DND-41 (cell line): ENCODE data around the gene ILK.

Source experiments
- EZH2 ChIP-seq: IDR thresholded peaks from 3 replicates; pipeline ENCODE4 v1.6.1; 2012; ENCODE audit warnings: borderline replicate concordance, low read depth, mild to moderate bottlenecking, moderate library complexity, low read length, inconsistent platforms; ENCODE audit not compliant: severe bottlenecking
- TF ChIP-seq, protein P1 (sequence below): IDR thresholded peaks from 2 replicates; pipeline ENCODE4 v1.5.1; 2012; ENCODE audit warnings: borderline replicate concordance, low read length, moderate library complexity, mild to moderate bottlenecking; ENCODE audit not compliant: poor library complexity, severe bottlenecking; ENCODE audit errors: extremely low read depth

DNA sequence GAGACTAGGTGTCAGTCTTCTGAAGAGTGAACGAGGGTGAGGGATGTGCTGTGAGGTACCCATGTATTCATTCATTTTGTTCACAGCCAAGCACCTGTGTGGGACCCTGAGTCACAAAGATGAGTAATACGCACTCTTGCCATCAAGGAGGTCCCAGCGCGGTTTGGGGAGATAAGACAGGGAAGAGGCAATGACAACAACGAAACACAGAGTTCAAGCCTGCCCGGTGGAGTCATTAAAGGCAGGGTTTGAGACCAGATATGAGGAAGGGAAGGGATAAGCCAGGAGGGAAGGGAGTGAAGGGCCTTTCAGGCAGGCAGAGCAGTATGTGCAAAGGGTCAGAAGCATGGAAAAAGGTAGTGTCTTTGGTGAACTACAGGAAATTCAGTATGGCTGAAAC is 47.4 kb downstream of the ILK start:
- TF ChIP-seq, protein P1, sequence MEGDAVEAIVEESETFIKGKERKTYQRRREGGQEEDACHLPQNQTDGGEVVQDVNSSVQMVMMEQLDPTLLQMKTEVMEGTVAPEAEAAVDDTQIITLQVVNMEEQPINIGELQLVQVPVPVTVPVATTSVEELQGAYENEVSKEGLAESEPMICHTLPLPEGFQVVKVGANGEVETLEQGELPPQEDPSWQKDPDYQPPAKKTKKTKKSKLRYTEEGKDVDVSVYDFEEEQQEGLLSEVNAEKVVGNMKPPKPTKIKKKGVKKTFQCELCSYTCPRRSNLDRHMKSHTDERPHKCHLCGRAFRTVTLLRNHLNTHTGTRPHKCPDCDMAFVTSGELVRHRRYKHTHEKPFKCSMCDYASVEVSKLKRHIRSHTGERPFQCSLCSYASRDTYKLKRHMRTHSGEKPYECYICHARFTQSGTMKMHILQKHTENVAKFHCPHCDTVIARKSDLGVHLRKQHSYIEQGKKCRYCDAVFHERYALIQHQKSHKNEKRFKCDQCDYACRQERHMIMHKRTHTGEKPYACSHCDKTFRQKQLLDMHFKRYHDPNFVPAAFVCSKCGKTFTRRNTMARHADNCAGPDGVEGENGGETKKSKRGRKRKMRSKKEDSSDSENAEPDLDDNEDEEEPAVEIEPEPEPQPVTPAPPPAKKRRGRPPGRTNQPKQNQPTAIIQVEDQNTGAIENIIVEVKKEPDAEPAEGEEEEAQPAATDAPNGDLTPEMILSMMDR = no peak
- no peak for TF ChIP-seq EZH2
